ENCODE results near the gene GSPT1. TPM values are rescaled to one million over a fixed set of nuclear protein-coding genes. Genes with fewer than 3 reads are reported as not detected.
"Not testable (repeated sequence)": the region's sequence is repeated elsewhere in the genome, so short reads cannot be mapped to it uniquely, and the experiment has no call there.

Gene GSPT1
- polyA plus RNA-seq, 1 of the 3 experiments (the other 2 are of a cell fraction): 41.5 TPM

GRCh38 chr16:11819798-11820197, 96.0 kb downstream of the GSPT1 start (continued):
- TF ChIP-seq REST (IDR thresholded peaks at IDR 0.05; ENCODE audit: low read depth, low read length): no peak

GRCh38 chr16:11818970-11819369, 96.8 kb downstream of the GSPT1 start:
- H4K20me1 ChIP-seq (ENCODE audit: insufficient read depth); H3F3A ChIP-seq (replicated peaks; ENCODE audit: insufficient read depth); H3K4me1 ChIP-seq (ENCODE audit: control insufficient read depth in 1 of 2, insufficient read depth in 2 of 2, low read depth in 1 of 2, low read length in 1 of 2); H3K79me2 ChIP-seq (ENCODE audit: insufficient read depth); DNase-seq; H3K9ac ChIP-seq; H3K36me3 ChIP-seq (replicated peaks in 1 of 2; ENCODE audit: control insufficient read depth in 1 of 2, insufficient read depth in 2 of 2, low read length in 1 of 2); H2AFZ ChIP-seq (ENCODE audit: low read depth); H3K4me2 ChIP-seq; H3K27ac ChIP-seq (ENCODE audit: low read depth in 2 of 2, low read length in 1 of 2); H3K9me3 ChIP-seq; H3K27me3 ChIP-seq (ENCODE audit: insufficient read depth); POLR2A ChIA-PET; H3K4me3 ChIP-seq (ENCODE audit: low read depth in 2 of 2, low read length in 1 of 2); H3K9me2 ChIP-seq: not testable (repeated sequence)
- CTCF ChIA-PET: interaction anchor here (1.3 kb wide), 1 partner anchor 23 kb away, joined by 4 read pairs; no protein-coding TSS in a partner anchor
- WGBS (ENCODE audit: low lambda C conversion rate): 85% methylated on average over 11 of the region's 13 CpGs

Small RNA genes lying within 50 kb of the gene (small RNA-seq; reads per million reads assigned to genes)
- gene AC007216.5: 0 reads per million in 7 experiments
- 0 to 3.7 (median 0) reads per million in 7 experiments for gene COX6CP1

Other genes with a start within 250 kb of the GSPT1 start
- 15.4 and 15.8 TPM in 2 replicates for gene SNN, start 247.5 kb downstream of the GSPT1 start, polyA plus RNA-seq (2012; rRNA removed)
- 37.0 and 39.6 TPM in 2 replicates for gene TXNDC11, start 173.1 kb downstream of the GSPT1 start, polyA plus RNA-seq (2012; rRNA removed)
- gene ZC3H7A, start 118.7 kb downstream of the GSPT1 start, polyA plus RNA-seq (2012; rRNA removed): 31.9 and 38.7 TPM in 2 replicates
- 38.0 and 51.8 TPM in 2 replicates for gene RSL1D1, start 64.4 kb downstream of the GSPT1 start, polyA plus RNA-seq (2012; rRNA removed)
- gene NPIPB2, start 26.1 kb upstream of the GSPT1 start, polyA plus RNA-seq (2012; rRNA removed): 4.7 and 9.3 TPM in 2 replicates
- 0.08 TPM in 1 of 2 replicates, not detected in the other for gene TNFRSF17, start 49.3 kb upstream of the GSPT1 start, polyA plus RNA-seq (2012; rRNA removed)
- 5.3 and 5.9 TPM in 2 replicates for gene SNX29, start 60.8 kb upstream of the GSPT1 start, polyA plus RNA-seq (2012; rRNA removed)